ENCODE data around the gene CLNK.

Gene CLNK

DNA sequence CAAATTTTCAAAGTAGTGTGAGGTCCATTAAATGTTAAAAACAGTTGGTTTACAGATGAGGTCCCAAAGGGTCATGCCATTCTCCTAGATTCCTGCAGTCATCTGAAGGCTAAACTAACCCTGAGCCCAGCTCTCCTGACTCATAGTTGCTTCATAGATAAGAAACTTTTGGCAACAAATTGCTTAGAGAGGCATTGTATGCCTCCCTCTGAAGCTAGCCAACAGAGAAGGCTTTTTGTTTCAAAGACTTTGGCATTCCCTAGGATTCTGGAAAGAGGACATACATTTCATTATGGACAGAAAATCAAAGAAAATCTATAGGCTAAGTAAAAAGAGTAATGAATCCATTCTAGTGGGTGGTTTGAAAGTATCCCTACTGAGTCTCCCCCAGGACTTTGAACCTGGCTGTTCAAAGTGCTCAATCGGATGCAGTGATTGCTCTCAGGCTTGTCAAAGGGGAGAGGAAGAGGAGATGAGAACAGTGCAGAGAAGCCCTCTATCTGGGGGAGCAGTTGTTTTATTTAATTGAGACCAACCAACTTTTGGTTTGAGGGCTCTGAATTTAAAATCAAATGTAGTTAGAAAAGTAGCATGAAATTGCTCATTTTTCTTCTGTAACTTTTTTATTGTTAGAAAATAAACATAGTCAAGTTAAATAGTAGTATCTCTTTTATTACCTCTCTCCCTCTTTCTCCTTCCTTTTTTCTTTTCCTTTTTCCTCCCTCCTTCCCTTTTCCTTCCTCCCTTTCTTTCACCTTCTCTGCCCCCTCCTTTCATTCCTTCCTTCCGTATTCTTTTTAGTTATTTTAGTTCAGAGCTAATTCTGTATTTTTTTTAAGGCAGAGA, 155.1 kb downstream of the CLNK start:
- H3K9me3 Mint-ChIP-seq = no peaks in the 10 kb centered on the region
- H3K27me3 Mint-ChIP-seq (ENCODE audit: low read depth) = peaks cover 3% of the 10 kb centered on the region
- no peak overlapping the region for H3K4me3 Mint-ChIP-seq
- no peaks in the 10 kb centered on the region for H3K4me1 Mint-ChIP-seq (ENCODE audit: low read depth)
- no peak overlapping the region for H3K27ac Mint-ChIP-seq
- no peaks in the 10 kb centered on the region for H3K36me3 Mint-ChIP-seq (ENCODE audit: low read depth)

DNA sequence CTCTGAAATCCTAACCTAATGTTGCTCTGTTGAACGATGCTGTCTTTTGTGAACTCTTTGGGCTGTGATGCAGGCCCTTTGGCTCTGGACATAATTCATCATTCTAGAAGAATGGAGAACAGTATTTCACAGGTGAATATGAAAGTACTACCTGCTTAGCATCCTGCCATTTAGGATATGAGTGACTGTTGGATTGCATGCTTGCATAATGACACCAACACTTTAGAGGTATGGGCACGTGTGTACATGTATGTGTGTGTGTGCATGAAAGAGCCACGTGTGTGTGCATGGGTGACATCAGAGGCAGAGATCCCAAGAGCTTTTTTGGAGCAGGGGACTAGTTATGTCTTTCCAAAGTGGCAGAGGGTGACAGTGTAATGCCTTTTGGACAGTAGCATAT, 157.1 kb downstream of the CLNK start:
- Mint-ChIP-seq H3K9me3 (no peaks in the 10 kb centered on the region), H3K36me3 (ENCODE audit: low read depth) (no peaks in the 10 kb centered on the region), H3K4me1 (ENCODE audit: low read depth) (no peaks in the 10 kb centered on the region), H3K4me3 (no peak overlapping the region), H3K27ac (no peak overlapping the region), H3K27me3 (ENCODE audit: low read depth) (no peaks in the 10 kb centered on the region)

DNA sequence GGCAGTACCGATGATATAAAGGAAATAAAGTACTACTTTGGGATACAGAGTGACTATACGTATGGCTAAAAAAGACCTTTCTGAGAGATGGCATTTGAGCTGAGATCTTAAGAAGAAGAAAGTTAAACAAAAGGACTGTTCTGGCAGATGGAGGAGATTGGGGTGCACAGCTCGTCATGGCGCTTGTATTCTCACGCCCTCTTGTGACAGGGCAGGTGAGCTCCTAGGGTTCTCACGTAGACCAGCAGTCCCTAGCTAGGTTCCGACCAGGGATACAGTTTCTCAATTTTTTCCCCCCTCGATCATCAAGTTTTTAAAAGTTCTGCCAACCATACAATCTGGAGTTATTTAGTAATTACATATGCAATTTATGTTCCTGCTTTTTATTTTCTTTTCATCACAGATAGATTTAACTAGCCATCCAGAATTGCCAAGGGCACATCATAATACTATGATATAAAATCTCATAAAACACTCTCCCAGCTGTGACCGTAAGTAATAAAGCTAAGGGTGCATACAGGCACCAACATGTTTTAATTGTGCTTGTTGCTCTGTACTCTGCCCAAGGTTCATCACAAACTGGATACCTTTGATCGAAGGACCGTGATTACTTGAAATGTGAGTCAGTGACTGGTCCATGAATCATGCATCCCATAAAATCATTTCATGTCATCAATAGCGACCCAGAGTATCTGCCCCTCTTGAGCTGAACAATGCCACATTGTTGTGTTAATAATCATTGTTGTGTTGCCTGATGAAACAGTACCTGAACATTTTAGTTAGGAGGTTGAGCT, 157.9 kb downstream of the CLNK start:
- Mint-ChIP-seq H3K27ac (no peak overlapping the region), H3K4me1 (ENCODE audit: low read depth) (no peaks in the 10 kb centered on the region), H3K27me3 (ENCODE audit: low read depth) (no peaks in the 10 kb centered on the region), H3K36me3 (ENCODE audit: low read depth) (no peaks in the 10 kb centered on the region), H3K9me3 (no peaks in the 10 kb centered on the region), H3K4me3 (no peak overlapping the region)

DNA sequence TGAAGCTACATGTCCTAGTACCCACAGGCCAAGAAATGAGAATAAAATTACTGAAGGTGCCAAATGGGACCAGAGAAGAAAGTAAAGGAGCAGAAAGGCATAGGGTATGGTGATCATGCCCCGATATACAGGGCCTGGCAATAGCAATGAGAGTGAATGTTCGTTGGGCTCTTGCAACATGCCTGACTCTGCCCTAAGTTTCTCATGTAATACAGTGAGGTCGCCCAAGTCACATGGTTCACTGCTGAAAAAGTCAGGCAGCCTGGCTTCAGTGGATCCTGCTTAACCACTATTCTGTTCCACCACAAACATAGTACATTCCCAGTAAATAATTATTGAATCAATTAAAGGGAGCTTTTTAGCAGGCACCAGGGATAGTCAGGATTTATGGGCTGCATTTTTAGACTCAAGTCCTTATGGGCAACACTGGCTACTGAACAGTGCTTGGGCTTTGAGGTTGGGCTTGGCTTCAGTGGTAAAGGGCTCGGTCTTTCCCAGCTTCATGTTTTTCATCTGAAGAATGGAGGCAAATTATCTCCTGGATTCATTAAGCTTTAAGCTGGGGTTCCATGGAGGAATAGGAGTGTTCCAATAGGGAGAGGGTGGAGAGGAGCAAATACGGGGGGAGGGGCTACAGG, 160.3 kb downstream of the CLNK start:
- H3K27ac Mint-ChIP-seq = no peak overlapping the region
- H3K4me1 Mint-ChIP-seq (ENCODE audit: low read depth) = no peaks in the 10 kb centered on the region
- H3K36me3 Mint-ChIP-seq (ENCODE audit: low read depth) = no peaks in the 10 kb centered on the region
- H3K4me3 Mint-ChIP-seq = no peak overlapping the region
- no peaks in the 10 kb centered on the region for H3K9me3 Mint-ChIP-seq
- no peaks in the 10 kb centered on the region for H3K27me3 Mint-ChIP-seq (ENCODE audit: low read depth)

DNA sequence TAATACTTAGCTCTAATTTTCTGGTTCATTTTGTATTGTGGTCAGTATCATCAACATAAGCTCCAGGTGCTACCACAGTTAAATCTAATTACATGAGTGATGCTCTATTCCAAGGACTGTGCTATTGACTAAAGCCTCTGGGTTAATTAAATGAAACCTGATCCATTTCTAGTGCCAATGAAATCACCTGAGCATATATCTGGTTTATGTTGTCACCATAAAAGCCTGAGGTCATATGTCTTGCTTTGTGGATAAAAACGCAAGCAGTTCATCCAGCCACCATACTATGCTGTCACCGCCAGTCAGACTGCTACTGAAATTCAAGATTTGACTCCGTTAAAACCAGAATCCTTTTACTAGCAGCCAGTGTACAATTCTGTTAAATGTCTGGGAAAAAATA, 163.1 kb downstream of the CLNK start:
- no peaks in the 10 kb centered on the region for H3K9me3 Mint-ChIP-seq
- peaks cover 10% of the 10 kb centered on the region for H3K27me3 Mint-ChIP-seq (ENCODE audit: low read depth)
- no peak overlapping the region for H3K27ac Mint-ChIP-seq
- no peak overlapping the region for H3K4me3 Mint-ChIP-seq
- no peaks in the 10 kb centered on the region for H3K4me1 Mint-ChIP-seq (ENCODE audit: low read depth)
- no peaks in the 10 kb centered on the region for H3K36me3 Mint-ChIP-seq (ENCODE audit: low read depth)

- peaks cover 5% of the 10 kb centered on the region for H3K4me1 Mint-ChIP-seq (ENCODE audit: low read depth)
- no peak overlapping the region for H3K27ac Mint-ChIP-seq
- H3K36me3 Mint-ChIP-seq (ENCODE audit: low read depth) = no peaks in the 10 kb centered on the region
- H3K4me3 Mint-ChIP-seq = no peak overlapping the region
- H3K9me3 Mint-ChIP-seq = peaks cover 9% of the 10 kb centered on the region
- no peaks in the 10 kb centered on the region for H3K27me3 Mint-ChIP-seq (ENCODE audit: low read depth)
Observed at GRCh38 chr4:10509733-10510132, 174.8 kb downstream of the CLNK start.

DNA sequence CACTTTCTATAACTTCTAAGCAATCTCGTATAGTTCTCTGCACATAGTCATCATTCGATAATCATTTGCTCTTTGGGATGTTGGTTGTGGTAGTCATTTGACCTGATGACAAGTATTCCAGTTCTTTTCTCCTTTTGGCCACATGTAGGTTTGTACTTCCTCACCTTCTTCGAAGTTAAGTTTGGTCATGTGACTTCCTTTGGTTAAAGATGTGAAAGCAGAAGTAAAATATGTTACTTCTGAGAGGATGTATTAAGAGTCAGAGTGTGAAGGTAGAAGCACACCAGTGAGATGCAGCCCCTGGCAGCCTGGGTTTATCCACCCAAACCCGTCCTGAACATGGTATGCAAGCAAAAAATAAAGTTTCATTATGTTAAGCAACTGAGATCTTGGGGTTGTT, 178.5 kb downstream of the CLNK start:
- H3K36me3 Mint-ChIP-seq (ENCODE audit: low read depth) = no peaks in the 10 kb centered on the region
- peaks cover 5% of the 10 kb centered on the region for H3K4me1 Mint-ChIP-seq (ENCODE audit: low read depth)
- no peaks in the 10 kb centered on the region for H3K27me3 Mint-ChIP-seq (ENCODE audit: low read depth)
- peaks cover 11% of the 10 kb centered on the region for H3K9me3 Mint-ChIP-seq
- H3K4me3 Mint-ChIP-seq = no peak overlapping the region
- H3K27ac Mint-ChIP-seq = no peak overlapping the region

GRCh38 chr4:10504570-10505179, 179.9 kb downstream of the CLNK start:
- no peak overlapping the region for H3K27ac Mint-ChIP-seq
- no peak overlapping the region for H3K4me3 Mint-ChIP-seq
- no peaks in the 10 kb centered on the region for H3K27me3 Mint-ChIP-seq (ENCODE audit: low read depth)

DNA sequence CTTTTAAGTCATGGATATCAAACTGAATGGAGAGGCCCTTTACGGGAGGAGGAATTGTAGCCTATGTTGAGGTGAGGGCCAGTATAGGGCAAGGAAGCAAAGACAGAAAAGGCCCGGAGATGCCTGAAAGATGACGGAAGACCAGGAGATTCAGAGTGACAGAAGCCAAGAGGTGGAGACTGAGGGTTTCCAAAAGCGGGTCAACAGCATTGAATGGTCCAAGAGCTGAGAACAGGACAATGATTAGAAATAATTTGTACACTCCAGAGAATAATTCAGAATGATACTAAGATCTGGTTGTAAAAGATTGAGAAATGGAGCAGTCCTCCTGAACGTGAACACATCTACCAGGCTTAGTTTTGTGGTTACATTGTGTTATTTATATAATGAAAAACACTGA, 181.9 kb downstream of the CLNK start:
- no peak overlapping the region for H3K4me3 Mint-ChIP-seq
- H3K27me3 Mint-ChIP-seq (ENCODE audit: low read depth) = no peaks in the 10 kb centered on the region
- H3K4me1 Mint-ChIP-seq (ENCODE audit: low read depth) = peaks cover 5% of the 10 kb centered on the region
- H3K36me3 Mint-ChIP-seq (ENCODE audit: low read depth) = no peaks in the 10 kb centered on the region
- peaks cover 11% of the 10 kb centered on the region for H3K9me3 Mint-ChIP-seq
- H3K27ac Mint-ChIP-seq = no peak overlapping the region

More at GRCh38 chr4:10504570-10505179, 179.9 kb downstream of the CLNK start:
- Mint-ChIP-seq H3K4me1 (ENCODE audit: low read depth) (peaks cover 5% of the 10 kb centered on the region), H3K9me3 (peaks cover 11% of the 10 kb centered on the region), H3K36me3 (ENCODE audit: low read depth) (no peaks in the 10 kb centered on the region)

GRCh38 chr4:10500776-10501175, 183.8 kb downstream of the CLNK start:
- no peak overlapping the region for H3K27ac Mint-ChIP-seq
- peaks cover 5% of the 10 kb centered on the region for H3K9me3 Mint-ChIP-seq
- no peaks in the 10 kb centered on the region for H3K36me3 Mint-ChIP-seq (ENCODE audit: low read depth)
- no peaks in the 10 kb centered on the region for H3K4me1 Mint-ChIP-seq (ENCODE audit: low read depth)
- H3K4me3 Mint-ChIP-seq = no peak overlapping the region
- no peaks in the 10 kb centered on the region for H3K27me3 Mint-ChIP-seq (ENCODE audit: low read depth)

GRCh38 chr4:10496200-10496599, 188.4 kb downstream of the CLNK start:
- no peaks in the 10 kb centered on the region for H3K4me1 Mint-ChIP-seq (ENCODE audit: low read depth)
- no peaks in the 10 kb centered on the region for H3K27me3 Mint-ChIP-seq (ENCODE audit: low read depth)
- H3K9me3 Mint-ChIP-seq = no peaks in the 10 kb centered on the region
- no peak overlapping the region for H3K4me3 Mint-ChIP-seq
- no peaks in the 10 kb centered on the region for H3K36me3 Mint-ChIP-seq (ENCODE audit: low read depth)
- H3K27ac Mint-ChIP-seq = no peak overlapping the region

DNA sequence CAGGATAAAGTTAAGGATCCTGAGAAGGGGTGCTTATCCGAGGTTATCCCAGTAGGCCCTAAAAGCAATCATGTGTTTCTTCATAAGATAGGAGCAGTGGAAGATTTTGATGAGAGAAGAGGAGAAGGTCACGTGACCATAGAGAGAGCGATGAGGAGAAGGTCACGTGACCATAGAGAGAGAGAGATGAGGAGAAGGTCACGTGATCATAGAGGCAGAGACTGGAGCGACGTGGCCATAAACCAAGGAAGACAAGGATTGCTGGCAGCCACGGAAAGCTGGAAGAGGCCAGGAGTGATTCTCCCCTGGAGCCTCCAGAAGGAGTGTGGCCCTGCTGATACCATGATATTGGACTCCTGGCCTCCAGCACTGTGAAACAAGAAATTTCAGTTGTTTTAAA, 188.9 kb downstream of the CLNK start:
- no peak overlapping the region for H3K4me3 Mint-ChIP-seq

DNA sequence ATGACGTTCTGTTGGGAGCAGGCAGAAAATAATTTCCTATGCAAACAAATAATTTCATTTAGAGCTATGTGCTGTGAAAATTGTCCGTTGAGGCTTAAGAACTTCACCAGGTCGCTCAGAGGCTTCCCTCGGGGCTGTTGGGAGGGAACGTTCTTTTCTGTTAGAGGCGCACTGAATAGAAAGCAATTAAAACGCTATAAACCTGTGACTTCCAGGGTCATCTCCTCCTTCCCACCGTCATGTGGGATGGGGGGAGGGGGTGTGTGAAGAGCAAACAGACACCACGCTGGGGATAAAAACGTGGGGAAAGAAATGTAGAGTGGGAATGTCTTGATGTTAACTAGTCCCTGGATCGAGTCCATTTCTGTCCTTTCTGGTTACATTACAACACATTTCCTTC, 192.1 kb downstream of the CLNK start:
- no peaks in the 10 kb centered on the region for H3K9me3 Mint-ChIP-seq
- H3K27ac Mint-ChIP-seq = no peak overlapping the region
- H3K36me3 Mint-ChIP-seq (ENCODE audit: low read depth) = no peaks in the 10 kb centered on the region
- peaks cover 20% of the 10 kb centered on the region for H3K27me3 Mint-ChIP-seq (ENCODE audit: low read depth)
- peaks cover 4% of the 10 kb centered on the region for H3K4me1 Mint-ChIP-seq (ENCODE audit: low read depth)
- H3K4me3 Mint-ChIP-seq = no peak overlapping the region

More for the DNA sequence above, 188.9 kb downstream of the CLNK start:
- H3K27ac Mint-ChIP-seq = no peak overlapping the region
- no peaks in the 10 kb centered on the region for H3K36me3 Mint-ChIP-seq (ENCODE audit: low read depth)
- no peaks in the 10 kb centered on the region for H3K27me3 Mint-ChIP-seq (ENCODE audit: low read depth)
- no peaks in the 10 kb centered on the region for H3K4me1 Mint-ChIP-seq (ENCODE audit: low read depth)
- H3K9me3 Mint-ChIP-seq = no peaks in the 10 kb centered on the region

DNA sequence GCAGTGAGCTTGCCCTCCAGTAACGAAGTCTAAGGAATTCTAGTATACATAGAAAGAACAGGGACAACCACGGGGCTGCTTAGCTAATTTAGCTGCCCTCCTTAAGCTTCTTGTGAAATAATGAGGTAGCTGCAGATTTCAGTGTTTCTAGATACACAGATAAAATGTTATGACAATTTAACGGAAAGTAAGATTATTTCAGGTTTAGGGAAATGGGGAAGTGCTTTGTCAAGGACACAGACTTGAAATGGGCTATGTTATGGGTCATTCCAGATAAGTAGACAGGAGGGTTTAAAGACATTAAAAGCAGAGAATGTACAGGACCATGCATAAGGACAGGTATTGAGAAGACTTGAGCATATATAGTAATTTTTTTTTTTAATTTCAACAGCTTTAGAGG, 193.2 kb downstream of the CLNK start:
- peaks cover 20% of the 10 kb centered on the region for H3K27me3 Mint-ChIP-seq (ENCODE audit: low read depth)
- no peak overlapping the region for H3K27ac Mint-ChIP-seq
- no peaks in the 10 kb centered on the region for H3K36me3 Mint-ChIP-seq (ENCODE audit: low read depth)
- H3K4me3 Mint-ChIP-seq = no peak overlapping the region
- H3K4me1 Mint-ChIP-seq (ENCODE audit: low read depth) = peaks cover 4% of the 10 kb centered on the region
- H3K9me3 Mint-ChIP-seq = no peaks in the 10 kb centered on the region

Data from T-helper 1 cell treated with Interleukin-12 subunit alpha and Interleukin-12 subunit beta and Interleukin-4 antibody, amounts not matched to agents 30 μg/mL and 1 μg/mL, for 36 hours (primary cell).